Upper lobe of right lung (tissue), 1 donor: ENCODE results near the gene NOP53. TPM values are rescaled to one million over a fixed set of nuclear protein-coding genes. Genes with fewer than 3 reads are reported as not detected.
"Not testable (repeated sequence)": the region's sequence is repeated elsewhere in the genome, so short reads cannot be mapped to it uniquely, and the experiment has no call there.

Experiments used
- ATAC-seq: fragments of 200-7000 bp; cut with Tn5 transposase; one replicate; pipeline ENCODE4 v1.9.1; 2020; ENCODE audit warnings: mild to moderate bottlenecking, moderate library complexity
- DNase-seq: peaks from one replicate; pipeline ENCODE4 v3.0.0-alpha.2; 2020
- H3K27ac ChIP-seq: fragments of 200-600 bp; one replicate; pipeline ENCODE4 v1.8.0; 2022
- H3K27me3 ChIP-seq: fragments of 200-600 bp; one replicate; pipeline ENCODE4 v1.8.0; 2022; ENCODE audit warnings: mild to moderate bottlenecking
- H3K36me3 ChIP-seq: fragments of 200-600 bp; one replicate; pipeline ENCODE4 v1.8.0; 2022
- H3K4me1 ChIP-seq: fragments of 200-600 bp; one replicate; pipeline ENCODE4 v1.8.0; 2022
- H3K4me3 ChIP-seq: fragments of 200-600 bp; one replicate; pipeline ENCODE4 v1.8.0; 2022; ENCODE audit warnings: mild to moderate bottlenecking
- H3K9me3 ChIP-seq: fragments of 200-600 bp; one replicate; pipeline ENCODE4 v1.8.0; 2022
- CTCF ChIP-seq: fragments of 200-600 bp; IDR thresholded peaks from one replicate; pipeline ENCODE4 v1.8.0; 2022; ENCODE audit warnings: antibody characterized with exemption
- intact Hi-C: fragments of 100-400 bp; cut with DNase I; formaldehyde crosslinking; loops from one replicate; pipeline ENCODE4 v1.11.0; 2022
- total RNA-seq: library from RNA; stranded (reverse); fragmentation: NEBNext Ultra II Directional; extraction: Animal tissue kit (Norgen Biotek cat#: 25700); gene quantifications from one replicate; pipeline ENCODE4 v1.2.1, GENCODE V29; 2021
- donor health status: DM: no; HTN: yes; CAD: no; lungs with severe emphysema.

Gene NOP53
- total RNA-seq, 1 donor from 2014 or later = 260 TPM

- no peaks in the 10 kb centered on the region for H3K27me3 ChIP-seq
- no peak for TF ChIP-seq CTCF
- H3K27ac ChIP-seq = peak overlapping the region; percentile 92
- intact Hi-C loops = loop anchor here (2.0 kb wide), 1 partner anchor 30 kb away; the partner anchor contains the start of gene EHD2
- no peak for ATAC-seq
- H3K36me3 ChIP-seq = peaks cover 48% of the 10 kb centered on the region
- H3K4me1 ChIP-seq = peaks cover 35% of the 10 kb centered on the region
- H3K9me3 ChIP-seq = no peaks in the 10 kb centered on the region
- peak overlapping the region; percentile 51 for H3K4me3 ChIP-seq
- DNase-seq = no peak
These were observed 2.7 kb upstream of the NOP53 start for GRCh38 chr19:47742634-47743033.

GRCh38 chr19:47746129-47746528 lies 783 bp downstream of the NOP53 start:
- H3K27ac ChIP-seq, H3K27me3 ChIP-seq, intact Hi-C loops, DNase-seq, ATAC-seq, H3K9me3 ChIP-seq: not testable (repeated sequence)
- Histone ChIP-seq H3K36me3 (peaks cover 54% of the 10 kb centered on the region), H3K4me3 (peak overlapping the region; percentile 77), H3K4me1 (peaks cover 35% of the 10 kb centered on the region)

- Histone ChIP-seq H3K36me3 (peaks cover 77% of the 10 kb centered on the region), H3K27ac (no peak overlapping the region), H3K9me3 (no peaks in the 10 kb centered on the region), H3K4me3 (no peak overlapping the region), H3K4me1 (peaks cover 19% of the 10 kb centered on the region), H3K27me3 (no peaks in the 10 kb centered on the region)
- DNase-seq (no peak), ATAC-seq (no peak)
- intact Hi-C loops = no loop called here
- TF ChIP-seq CTCF = no peak
These were observed 4.0 kb downstream of the NOP53 start for GRCh38 chr19:47749326-47749725.

- Histone ChIP-seq H3K4me1 (peaks cover 11% of the 10 kb centered on the region), H3K4me3 (no peak overlapping the region), H3K27me3 (no peaks in the 10 kb centered on the region), H3K9me3 (no peaks in the 10 kb centered on the region), H3K36me3 (peaks cover 91% of the 10 kb centered on the region), H3K27ac (no peak overlapping the region)
- no peak for DNase-seq
- intact Hi-C loops = no loop called here
- no peak for TF ChIP-seq CTCF
- ATAC-seq = no peak
These were observed 5.4 kb downstream of the NOP53 start for GRCh38 chr19:47750752-47751151.

GRCh38 chr19:47752440-47753211 lies 7.3 kb downstream of the NOP53 start:
- intact Hi-C loops = no loop called here
- no peaks in the 10 kb centered on the region for H3K27me3 ChIP-seq
- TF ChIP-seq CTCF = no peak
- ATAC-seq = no peak
- no peak overlapping the region for H3K4me3 ChIP-seq
- H3K36me3 ChIP-seq = peaks cover 100% of the 10 kb centered on the region
- no peaks in the 10 kb centered on the region for H3K4me1 ChIP-seq
- DNase-seq = no peak
- no peak overlapping the region for H3K27ac ChIP-seq
- no peaks in the 10 kb centered on the region for H3K9me3 ChIP-seq

GRCh38 chr19:47754206-47755064 lies 9.1 kb downstream of the NOP53 start:
- Histone ChIP-seq H3K9me3 (peaks cover 5% of the 10 kb centered on the region), H3K36me3 (peaks cover 100% of the 10 kb centered on the region), H3K27me3 (no peaks in the 10 kb centered on the region), H3K4me1 (no peaks in the 10 kb centered on the region), H3K27ac (no peak overlapping the region), H3K4me3 (no peak overlapping the region)
- intact Hi-C loops = no loop called here
- TF ChIP-seq CTCF = no peak
- DNase-seq (no peak), ATAC-seq (peak; percentile 16)
